ENCODE results near the gene SLC41A3.

SLC41A3 gene

GRCh38 chr3:126016616-126017015, 67.3 kb downstream of the SLC41A3 start:
- Histone ChIP-seq H3K4me1 (ENCODE audit: control insufficient read depth in 1 of 2, insufficient read depth in 1 of 2, low read depth in 1 of 2, low read length in 1 of 2) (no peaks in the 10 kb centered on the region), H3K9me3 (no peaks in the 10 kb centered on the region), H3K27ac (no peak overlapping the region), H3K4me3 (ENCODE audit: low read depth in 1 of 2, low read length in 1 of 2) (no peak overlapping the region), H3K36me3 (no peaks in the 10 kb centered on the region), H3K27me3 (no peaks in the 10 kb centered on the region)
- TF ChIP-seq CTCF (IDR thresholded peaks at IDR 0.05): no peak

- no peaks in the 10 kb centered on the region for H3K27me3 ChIP-seq
- no peak for TF ChIP-seq CTCF (IDR thresholded peaks at IDR 0.05)
- no peaks in the 10 kb centered on the region for H3K9me3 ChIP-seq
- H3K27ac ChIP-seq: no peak overlapping the region
- H3K4me1 ChIP-seq (ENCODE audit: control insufficient read depth in 1 of 2, insufficient read depth in 1 of 2, low read depth in 1 of 2, low read length in 1 of 2): no peaks in the 10 kb centered on the region
- H3K4me3 ChIP-seq (ENCODE audit: low read depth in 1 of 2, low read length in 1 of 2): no peak overlapping the region
- H3K36me3 ChIP-seq: no peaks in the 10 kb centered on the region
Observed at GRCh38 chr3:126015075-126015474, 68.8 kb downstream of the SLC41A3 start.

GRCh38 chr3:126014252-126014651, 69.7 kb downstream of the SLC41A3 start:
- no peak for TF ChIP-seq CTCF (IDR thresholded peaks at IDR 0.05)
- Histone ChIP-seq H3K27ac (no peak overlapping the region), H3K27me3 (no peaks in the 10 kb centered on the region), H3K9me3 (no peaks in the 10 kb centered on the region), H3K36me3 (no peaks in the 10 kb centered on the region), H3K4me1 (ENCODE audit: control insufficient read depth in 1 of 2, insufficient read depth in 1 of 2, low read depth in 1 of 2, low read length in 1 of 2) (no peaks in the 10 kb centered on the region), H3K4me3 (ENCODE audit: low read depth in 1 of 2, low read length in 1 of 2) (no peak overlapping the region)

- no peaks in the 10 kb centered on the region for H3K27me3 ChIP-seq
- H3K9me3 ChIP-seq: no peaks in the 10 kb centered on the region
- no peaks in the 10 kb centered on the region for H3K4me1 ChIP-seq (ENCODE audit: control insufficient read depth in 1 of 2, insufficient read depth in 1 of 2, low read depth in 1 of 2, low read length in 1 of 2)
- no peak overlapping the region for H3K4me3 ChIP-seq (ENCODE audit: low read depth in 1 of 2, low read length in 1 of 2)
- no peak for TF ChIP-seq CTCF (IDR thresholded peaks at IDR 0.05)
- no peaks in the 10 kb centered on the region for H3K36me3 ChIP-seq
- no peak overlapping the region for H3K27ac ChIP-seq
Observed at GRCh38 chr3:126013751-126014156, 70.2 kb downstream of the SLC41A3 start.

GRCh38 chr3:126009181-126009580, 74.7 kb downstream of the SLC41A3 start:
- no peak for TF ChIP-seq CTCF (IDR thresholded peaks at IDR 0.05)
- Histone ChIP-seq H3K27ac (no peak overlapping the region), H3K36me3 (no peaks in the 10 kb centered on the region), H3K4me3 (ENCODE audit: low read depth in 1 of 2, low read length in 1 of 2) (no peak overlapping the region), H3K27me3 (no peaks in the 10 kb centered on the region), H3K9me3 (no peaks in the 10 kb centered on the region), H3K4me1 (ENCODE audit: control insufficient read depth in 1 of 2, insufficient read depth in 1 of 2, low read depth in 1 of 2, low read length in 1 of 2) (no peaks in the 10 kb centered on the region)

- H3K36me3 ChIP-seq: no peaks in the 10 kb centered on the region
Observed at GRCh38 chr3:126008219-126008618, 75.7 kb downstream of the SLC41A3 start.

More at GRCh38 chr3:126008219-126008618, 75.7 kb downstream of the SLC41A3 start:
- Histone ChIP-seq H3K27ac (no peak overlapping the region), H3K4me3 (ENCODE audit: low read depth in 1 of 2, low read length in 1 of 2) (no peak overlapping the region), H3K9me3 (no peaks in the 10 kb centered on the region), H3K27me3 (no peaks in the 10 kb centered on the region), H3K4me1 (ENCODE audit: control insufficient read depth in 1 of 2, insufficient read depth in 1 of 2, low read depth in 1 of 2, low read length in 1 of 2) (no peaks in the 10 kb centered on the region)
- no peak for TF ChIP-seq CTCF (IDR thresholded peaks at IDR 0.05)
